Activated T-cell treated with anti-CD3 and anti-CD28 coated beads, Interleukin-2, amount 50 U/mL, for 4 hours (primary cell): ENCODE results near the gene HDAC4. TPM values are rescaled to one million over a fixed set of nuclear protein-coding genes. Genes with fewer than 3 reads are reported as not detected.

Experiments
- ATAC-seq, 2 donors: fragments of 200-7000 bp; cut with Tn5 transposase; one replicate each; pipeline ENCODE4 v1.10.0; 2021
- DNase-seq: peaks from one replicate; pipeline ENCODE4 v3.0.0-alpha.2; 2020
- H3K27me3 Mint-ChIP-seq: one replicate; pipeline ENCODE4 v1.8.0; 2021; ENCODE audit warnings: low read depth, mixed read lengths
- H3K36me3 Mint-ChIP-seq: one replicate; pipeline ENCODE4 v1.8.0; 2022; ENCODE audit warnings: mixed read lengths; ENCODE audit not compliant: insufficient read depth
- H3K4me1 Mint-ChIP-seq: one replicate; pipeline ENCODE4 v1.8.0; 2021; ENCODE audit warnings: low read depth, mixed read lengths
- H3K4me3 Mint-ChIP-seq: one replicate; pipeline ENCODE4 v1.8.0; 2021; ENCODE audit warnings: mild to moderate bottlenecking, moderate library complexity, mixed read lengths
- H3K9me3 Mint-ChIP-seq: one replicate; pipeline ENCODE4 v1.8.0; 2021; ENCODE audit warnings: mixed read lengths
- total RNA-seq, 3 donors: library from RNA; stranded (reverse); gene quantifications; one replicate each; pipeline ENCODE4 v1.2.1, GENCODE V29; 2021

Gene HDAC4
- total RNA-seq, 3 donors from 2014 or later = 30.4 to 34.1 (median 31.9) TPM

DNA sequence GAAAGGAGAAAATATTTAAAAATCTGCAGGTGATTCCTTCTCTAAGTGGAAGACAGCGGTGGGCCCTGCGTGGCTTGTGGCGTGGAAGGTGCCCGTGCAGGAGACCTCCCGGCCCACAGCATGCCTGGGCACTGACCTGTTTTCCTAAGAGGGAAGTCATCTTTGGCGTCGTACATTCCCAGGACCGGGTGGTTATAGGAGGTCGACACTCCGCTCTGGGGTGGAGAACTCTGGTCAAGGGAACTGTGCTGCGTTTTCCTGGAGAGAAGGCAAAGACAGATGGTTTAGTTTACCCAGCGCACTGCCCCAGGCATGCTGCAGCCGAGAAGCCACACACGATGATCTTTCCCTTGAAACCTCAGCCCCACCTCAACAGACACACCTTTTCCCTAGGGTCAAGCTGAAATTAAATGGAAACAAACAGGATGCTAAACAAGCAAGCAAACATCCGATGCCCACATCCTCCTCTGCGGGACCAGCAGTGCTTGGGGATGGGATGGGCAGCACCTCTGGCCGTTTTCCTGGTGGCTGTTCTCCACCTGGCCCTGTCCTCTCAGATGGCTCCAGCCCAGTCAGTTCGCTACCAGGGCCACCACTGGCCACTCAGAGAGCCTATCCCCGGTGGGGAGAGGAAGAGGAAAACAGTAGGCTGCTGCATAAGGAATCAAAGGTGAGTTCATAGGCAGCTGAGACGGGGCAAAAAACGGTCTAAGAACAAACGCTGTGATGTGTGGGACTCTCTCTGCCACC lies 244.1 kb downstream of the HDAC4 start:
- Mint-ChIP-seq H3K4me3 (no peak overlapping the region), H3K9me3 (no peaks in the 10 kb centered on the region), H3K27me3 (no peaks in the 10 kb centered on the region), H3K36me3 (peaks cover 58% of the 10 kb centered on the region), H3K4me1 (peaks cover 7% of the 10 kb centered on the region)
- no peak for DNase-seq
- ATAC-seq = no peak

DNA sequence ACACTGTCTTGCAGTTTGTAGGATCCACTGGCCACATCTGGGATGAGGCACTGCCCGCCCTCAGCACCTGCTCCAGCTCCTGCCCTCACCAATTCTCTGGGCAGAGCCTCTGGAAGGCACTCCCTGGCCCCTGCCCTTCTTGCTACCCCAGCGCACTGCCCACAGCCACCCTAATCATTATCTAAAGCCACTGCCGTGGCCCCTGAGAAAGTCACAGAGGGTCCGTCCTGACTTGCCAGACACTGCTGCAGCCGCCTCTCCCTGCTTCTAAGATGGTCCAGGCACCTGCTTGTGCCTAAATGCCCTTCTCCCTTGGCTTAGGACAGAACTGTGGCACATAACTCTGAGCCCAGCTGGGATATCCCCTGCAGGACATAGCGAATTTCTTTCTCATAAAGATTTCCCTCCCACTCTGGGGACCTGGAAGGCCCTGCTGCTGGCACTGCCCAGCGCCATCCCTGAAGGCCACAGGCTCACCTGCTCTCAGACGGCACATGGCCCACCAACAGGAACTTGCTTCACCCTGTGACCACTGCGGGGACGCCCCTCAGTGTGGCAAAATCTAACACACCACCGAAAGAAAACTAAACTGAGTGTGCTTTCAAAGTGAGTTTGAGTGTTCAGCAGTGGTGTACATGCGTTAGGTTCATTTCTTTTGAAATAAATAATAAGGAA lies 244.9 kb downstream of the HDAC4 start:
- no peak for DNase-seq
- H3K27me3 Mint-ChIP-seq = no peaks in the 10 kb centered on the region
- H3K36me3 Mint-ChIP-seq = peaks cover 53% of the 10 kb centered on the region
- no peak for ATAC-seq
- H3K9me3 Mint-ChIP-seq = no peaks in the 10 kb centered on the region
- H3K4me1 Mint-ChIP-seq = peaks cover 13% of the 10 kb centered on the region
- no peak overlapping the region for H3K4me3 Mint-ChIP-seq

DNA sequence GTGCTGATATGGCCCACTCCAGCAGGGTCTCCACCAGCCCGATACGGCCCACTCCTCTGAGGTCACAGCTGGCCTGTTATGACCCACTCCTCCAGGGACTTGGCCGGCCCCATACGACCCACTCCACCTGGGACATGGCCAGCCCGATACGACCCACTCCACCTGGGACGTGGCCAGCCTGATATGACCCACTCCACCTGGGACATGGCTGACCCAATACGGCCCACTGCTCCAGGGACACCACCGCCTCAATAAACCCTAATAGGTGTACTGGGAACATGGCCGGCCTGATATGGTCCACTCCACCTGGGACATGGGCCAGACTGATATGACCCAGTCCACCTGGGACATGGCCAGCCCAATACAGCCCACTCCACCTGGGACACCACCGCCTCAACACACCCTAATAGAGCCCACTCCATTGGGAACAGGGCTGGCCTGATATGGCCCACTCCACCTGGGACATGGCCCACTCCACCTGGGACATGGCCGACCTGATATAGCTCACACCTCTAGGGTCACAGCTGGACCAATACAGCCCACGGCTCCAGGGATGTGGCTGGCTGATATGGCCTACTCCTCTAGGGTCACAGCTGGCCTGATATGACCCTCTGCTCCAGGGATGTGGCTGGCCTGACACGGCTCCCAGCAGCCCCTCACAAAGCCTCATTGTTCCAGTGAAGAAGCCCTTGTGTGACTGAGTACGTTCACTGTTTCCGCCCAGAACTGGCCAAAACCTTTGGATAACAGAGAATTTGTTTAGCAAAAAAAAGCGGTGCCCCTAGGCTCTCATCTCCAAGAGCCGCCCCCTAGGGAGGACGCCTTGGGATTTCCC lies 245.6 kb downstream of the HDAC4 start:
- ATAC-seq (no peak), DNase-seq (no peak)
- Mint-ChIP-seq H3K4me1 (peaks cover 18% of the 10 kb centered on the region), H3K9me3 (peaks cover 3% of the 10 kb centered on the region), H3K27me3 (no peaks in the 10 kb centered on the region), H3K36me3 (peaks cover 49% of the 10 kb centered on the region), H3K4me3 (no peak overlapping the region)

DNA sequence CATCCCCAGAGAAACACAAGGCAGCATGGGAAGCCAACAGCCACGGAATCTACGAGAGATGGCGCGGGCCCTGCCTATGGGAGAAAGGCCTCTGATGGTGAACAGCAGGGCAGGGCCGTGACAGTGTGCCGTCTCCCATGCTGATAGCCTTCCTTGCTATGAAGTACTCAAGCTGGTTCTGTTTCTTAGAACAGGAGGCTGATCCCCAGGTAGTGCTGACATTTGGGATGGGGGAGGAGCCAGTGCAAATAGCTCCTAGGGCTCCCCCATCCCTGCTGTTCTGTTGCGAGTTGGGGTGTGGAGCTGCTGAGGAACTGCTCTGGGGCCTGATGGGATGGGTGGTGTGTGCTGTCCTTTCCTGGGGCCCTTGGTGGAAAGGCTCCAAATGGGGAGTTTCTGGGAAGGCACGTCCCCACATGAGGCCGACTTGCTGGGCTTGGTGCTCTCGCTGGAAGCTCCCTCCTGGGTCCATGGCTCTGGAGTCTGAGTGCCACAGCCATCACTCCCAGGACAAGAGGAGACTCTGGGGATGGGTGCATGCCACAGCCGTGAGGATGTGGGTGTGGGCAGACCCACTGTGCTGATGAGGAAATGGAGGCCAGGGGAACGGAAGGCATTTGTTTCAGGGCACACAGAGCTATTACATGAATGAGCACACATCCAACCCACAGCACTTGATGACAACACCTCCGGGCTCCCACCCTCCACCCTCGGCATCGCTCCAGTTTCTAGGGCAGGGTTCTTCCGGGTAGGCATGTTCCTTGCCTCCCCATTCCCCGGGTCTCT lies 246.8 kb downstream of the HDAC4 start:
- ATAC-seq (no peak), DNase-seq (no peak)
- no peak overlapping the region for H3K4me3 Mint-ChIP-seq
- peaks cover 52% of the 10 kb centered on the region for H3K36me3 Mint-ChIP-seq
- peaks cover 19% of the 10 kb centered on the region for H3K4me1 Mint-ChIP-seq
- peaks cover 5% of the 10 kb centered on the region for H3K9me3 Mint-ChIP-seq
- no peaks in the 10 kb centered on the region for H3K27me3 Mint-ChIP-seq

DNA sequence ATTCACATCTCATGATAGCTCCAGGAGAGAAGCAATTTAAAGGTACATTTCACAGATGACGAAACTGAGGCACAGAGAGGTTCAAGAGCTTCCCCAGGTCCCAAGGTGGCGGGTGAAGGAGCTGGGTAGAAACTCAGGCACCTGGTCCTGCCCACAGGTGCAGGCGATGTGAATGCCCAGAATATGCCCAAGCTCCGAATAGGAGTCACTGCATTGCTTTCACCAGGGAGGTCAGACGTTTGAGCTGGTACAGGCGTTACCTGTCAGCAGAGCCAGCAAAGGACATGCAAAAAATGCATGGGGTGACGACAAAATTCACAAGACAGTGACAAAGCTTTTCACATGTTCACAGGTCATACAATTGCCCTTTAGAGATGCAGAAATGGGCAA lies 247.9 kb downstream of the HDAC4 start:
- Mint-ChIP-seq H3K36me3 (peaks cover 59% of the 10 kb centered on the region), H3K4me3 (no peak overlapping the region), H3K9me3 (peaks cover 5% of the 10 kb centered on the region), H3K4me1 (peaks cover 19% of the 10 kb centered on the region), H3K27me3 (no peaks in the 10 kb centered on the region)
- ATAC-seq (no peak), DNase-seq (no peak)

DNA sequence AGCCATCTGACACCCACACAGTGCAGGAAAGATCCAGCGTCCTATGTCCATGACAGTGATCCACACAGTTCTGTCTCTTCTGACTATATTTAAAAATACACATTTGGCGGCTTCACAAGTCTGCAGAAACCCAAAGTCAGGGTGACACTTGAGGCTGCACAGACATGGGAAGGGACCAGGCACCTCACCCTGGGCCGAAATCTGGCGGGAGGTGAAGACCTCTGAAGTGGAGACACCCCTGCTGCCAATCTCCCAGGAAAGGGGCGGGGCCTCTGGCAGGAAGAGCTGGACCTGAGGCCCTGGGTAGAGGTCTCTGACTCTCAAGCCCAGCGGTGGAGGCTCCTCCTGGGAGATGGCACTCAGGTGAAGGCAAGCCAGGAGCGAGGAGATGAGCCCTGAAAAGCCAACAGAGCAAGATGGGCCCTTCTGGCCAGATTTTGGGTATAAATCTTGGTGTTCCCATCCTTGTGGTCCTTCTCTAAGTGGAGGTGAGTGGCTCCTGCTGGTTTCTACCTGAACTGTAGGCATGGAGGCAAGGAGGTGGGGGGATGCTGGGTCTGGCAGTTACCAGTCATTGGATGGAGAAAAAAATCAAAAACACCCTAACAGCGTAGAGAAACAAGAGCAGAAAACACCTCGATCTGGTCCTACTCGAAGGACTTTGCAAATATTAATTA lies 248.4 kb downstream of the HDAC4 start:
- peaks cover 5% of the 10 kb centered on the region for H3K9me3 Mint-ChIP-seq
- ATAC-seq (no peak), DNase-seq (no peak)
- H3K4me3 Mint-ChIP-seq = no peak overlapping the region
- H3K27me3 Mint-ChIP-seq = no peaks in the 10 kb centered on the region
- H3K4me1 Mint-ChIP-seq = peaks cover 19% of the 10 kb centered on the region
- H3K36me3 Mint-ChIP-seq = peaks cover 61% of the 10 kb centered on the region

DNA sequence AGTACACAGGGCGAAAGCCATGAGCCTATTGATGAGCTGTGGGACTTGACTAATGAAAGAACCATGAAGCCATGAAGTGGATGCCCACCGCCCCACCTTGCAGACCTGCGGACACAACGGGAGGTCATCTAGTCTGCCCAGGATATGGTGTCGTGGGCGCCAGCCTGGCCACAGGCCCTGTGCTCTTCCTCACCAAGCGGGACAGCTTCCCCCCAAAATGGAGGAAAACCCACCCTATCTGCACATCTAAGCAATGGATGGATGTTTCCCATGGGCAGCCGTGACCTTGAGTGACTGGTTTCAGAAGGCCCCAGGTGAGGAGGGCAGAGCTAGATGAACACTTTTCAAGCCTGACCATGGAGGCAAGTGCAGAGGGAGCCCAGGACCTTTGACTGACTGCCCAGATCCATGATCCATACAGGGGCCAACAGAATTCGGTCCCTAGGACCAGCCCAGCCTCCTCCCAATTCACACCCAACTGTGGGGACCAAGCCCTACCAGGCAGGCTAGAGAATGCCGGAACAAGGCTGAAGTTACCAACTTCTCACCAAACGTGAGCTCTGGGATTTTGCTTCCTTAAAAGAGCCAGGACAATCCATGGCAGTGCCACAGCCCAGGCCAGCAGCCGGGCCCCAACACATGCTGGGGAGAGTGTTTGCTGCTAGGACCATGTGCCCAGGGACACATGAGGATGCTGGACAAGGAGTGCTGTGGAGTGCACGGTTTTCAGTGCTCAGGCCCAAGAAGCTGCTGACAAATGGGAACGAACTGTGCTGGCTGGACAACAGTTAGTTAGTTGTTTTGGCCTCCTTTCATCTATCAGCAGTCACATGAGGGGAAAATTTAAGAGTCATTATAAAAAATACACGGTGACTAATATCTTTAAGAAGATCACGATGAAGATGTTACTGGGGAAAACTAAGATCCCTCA lies 249.4 kb downstream of the HDAC4 start:
- peaks cover 19% of the 10 kb centered on the region for H3K4me1 Mint-ChIP-seq
- DNase-seq (no peak), ATAC-seq (no peak)
- H3K9me3 Mint-ChIP-seq = peaks cover 5% of the 10 kb centered on the region
- H3K4me3 Mint-ChIP-seq = no peak overlapping the region
- H3K36me3 Mint-ChIP-seq = peaks cover 60% of the 10 kb centered on the region
- no peaks in the 10 kb centered on the region for H3K27me3 Mint-ChIP-seq

DNA sequence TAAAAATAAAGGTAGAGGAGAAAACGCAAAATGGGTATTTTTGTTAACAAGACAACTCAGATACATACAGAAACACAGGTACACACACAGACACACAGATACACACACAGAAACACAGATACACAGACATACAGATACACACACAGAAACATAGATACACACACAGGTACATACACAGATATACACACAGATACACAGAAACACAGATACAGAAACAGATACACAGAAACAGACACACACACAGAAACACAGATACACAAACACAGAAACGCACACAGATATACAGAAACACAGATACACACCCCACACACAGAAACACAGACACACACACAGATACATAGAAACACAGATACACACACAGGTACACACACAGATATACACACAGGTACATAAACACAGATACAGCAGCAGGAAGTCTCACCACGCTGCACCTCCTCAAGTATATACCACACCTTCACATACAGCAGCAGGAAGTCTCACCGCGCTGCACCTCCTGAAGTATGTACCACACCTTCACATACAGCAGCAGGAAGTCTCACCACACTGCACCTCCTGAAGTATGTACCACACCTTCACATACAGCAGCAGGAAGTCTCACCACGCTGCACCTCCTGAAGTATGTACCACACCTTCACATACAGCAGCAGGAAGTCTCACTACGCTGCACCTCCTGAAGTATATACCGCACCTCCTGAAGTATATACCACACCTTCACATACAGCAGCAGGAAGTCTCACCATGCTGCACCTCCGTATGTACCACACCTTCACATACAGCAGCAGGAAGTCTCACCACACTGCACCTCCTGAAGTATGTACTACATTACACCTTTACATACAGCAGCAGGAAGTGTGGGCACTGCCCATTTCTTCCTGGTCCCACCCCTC lies 250.5 kb downstream of the HDAC4 start:
- H3K4me3 Mint-ChIP-seq = no peak overlapping the region
- no peak for DNase-seq
- ATAC-seq = no peak

DNA sequence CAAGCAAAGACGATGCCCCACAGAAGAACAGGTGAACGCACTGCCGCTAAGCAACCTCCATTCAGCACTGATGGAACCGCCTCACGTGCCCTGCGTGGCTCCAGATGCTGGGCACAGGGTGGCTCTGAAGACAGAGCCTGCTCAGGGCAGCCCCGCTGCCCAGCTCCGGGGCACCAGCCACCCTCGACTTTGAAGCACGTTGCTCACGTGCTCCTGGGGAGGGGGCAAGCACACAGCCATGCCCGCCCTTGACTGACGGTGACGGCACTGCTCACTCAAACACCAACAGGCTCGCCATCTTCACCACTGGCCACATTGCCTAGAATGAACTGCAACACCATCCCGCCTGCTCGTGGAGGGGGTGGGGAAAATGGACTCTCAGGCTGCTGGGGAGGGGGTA lies 251.3 kb downstream of the HDAC4 start:
- Mint-ChIP-seq H3K9me3 (peaks cover 5% of the 10 kb centered on the region), H3K27me3 (no peaks in the 10 kb centered on the region), H3K36me3 (peaks cover 56% of the 10 kb centered on the region), H3K4me1 (peaks cover 19% of the 10 kb centered on the region), H3K4me3 (no peak overlapping the region)
- DNase-seq (no peak), ATAC-seq (no peak)

More for the DNA sequence above, 250.5 kb downstream of the HDAC4 start:
- peaks cover 19% of the 10 kb centered on the region for H3K4me1 Mint-ChIP-seq
- H3K27me3 Mint-ChIP-seq = no peaks in the 10 kb centered on the region
- H3K36me3 Mint-ChIP-seq = peaks cover 56% of the 10 kb centered on the region
- H3K9me3 Mint-ChIP-seq = peaks cover 5% of the 10 kb centered on the region

DNA sequence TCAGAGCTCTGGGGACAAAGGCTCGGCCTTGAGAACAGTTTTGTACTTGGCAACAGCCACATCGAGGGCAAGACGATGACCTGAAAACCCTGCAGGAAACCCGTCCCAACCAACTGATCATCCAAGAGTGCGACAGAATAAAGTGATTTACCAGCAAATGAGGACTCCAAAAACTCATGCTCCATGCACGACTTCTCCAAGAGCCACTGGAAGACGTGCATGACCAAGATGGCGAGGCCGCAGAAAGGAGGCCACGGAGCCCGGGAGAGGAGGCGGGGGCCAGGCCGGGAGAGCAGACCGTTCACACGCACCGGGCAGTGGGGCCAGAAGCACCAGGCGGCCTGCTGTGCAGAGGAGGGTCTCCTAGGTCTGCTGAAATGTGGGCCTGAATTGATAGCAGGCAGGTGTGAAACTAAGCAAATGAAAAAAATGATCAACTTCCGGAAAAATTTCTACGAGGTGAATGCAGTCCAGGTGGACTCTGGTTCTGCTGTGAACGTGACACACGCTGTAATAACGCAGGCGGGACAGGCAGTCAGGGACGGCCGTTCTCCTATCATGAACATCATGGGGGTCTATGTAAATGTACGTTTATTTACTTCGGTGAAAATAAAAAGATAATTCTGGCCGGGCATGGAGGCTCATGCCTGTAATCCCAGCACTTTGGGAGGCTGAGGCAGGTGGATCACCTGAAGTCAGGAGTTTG lies 252.2 kb downstream of the HDAC4 start:
- Mint-ChIP-seq H3K9me3 (peaks cover 5% of the 10 kb centered on the region), H3K4me1 (peaks cover 19% of the 10 kb centered on the region), H3K4me3 (no peak overlapping the region), H3K27me3 (no peaks in the 10 kb centered on the region), H3K36me3 (peaks cover 48% of the 10 kb centered on the region)
- ATAC-seq (no peak), DNase-seq (no peak)

DNA sequence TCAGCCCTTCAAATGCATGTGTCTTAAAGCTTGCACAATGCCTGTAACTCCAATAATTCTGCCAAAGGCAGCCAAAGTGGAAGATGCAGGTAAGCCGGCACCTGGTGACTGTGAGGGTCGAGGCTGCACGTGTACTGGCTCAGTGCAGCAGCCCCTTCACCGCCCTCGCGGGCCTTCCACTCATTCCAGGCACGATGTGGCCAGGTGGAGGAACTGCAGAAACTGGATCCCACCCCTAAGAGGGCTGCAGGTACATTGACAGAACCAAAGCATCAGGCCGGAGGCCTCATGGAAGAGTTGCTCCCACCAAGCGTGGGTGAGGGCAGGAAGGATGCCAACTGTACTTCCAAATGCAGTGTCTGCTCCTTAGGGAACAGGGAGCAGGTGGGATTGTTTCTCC lies 253.4 kb downstream of the HDAC4 start:
- Mint-ChIP-seq H3K36me3 (peaks cover 44% of the 10 kb centered on the region), H3K4me3 (no peak overlapping the region), H3K9me3 (peaks cover 5% of the 10 kb centered on the region), H3K4me1 (peaks cover 17% of the 10 kb centered on the region), H3K27me3 (no peaks in the 10 kb centered on the region)
- no peak for ATAC-seq
- no peak for DNase-seq
